Airway epithelial cell (primary cell): ENCODE data around the gene AMELX. TPM values are rescaled to one million over a fixed set of nuclear protein-coding genes. Genes with fewer than 3 reads are reported as not detected.

Experiments
- total RNA-seq: library from RNA; depleted of rRNA; stranded (reverse); fragments of >200 nt; gene quantifications from 2 replicates; pipeline ENCODE4 v1.2.3, GENCODE V29; 2015

Gene AMELX
- not detected in 2 replicates for total RNA-seq

DNA sequence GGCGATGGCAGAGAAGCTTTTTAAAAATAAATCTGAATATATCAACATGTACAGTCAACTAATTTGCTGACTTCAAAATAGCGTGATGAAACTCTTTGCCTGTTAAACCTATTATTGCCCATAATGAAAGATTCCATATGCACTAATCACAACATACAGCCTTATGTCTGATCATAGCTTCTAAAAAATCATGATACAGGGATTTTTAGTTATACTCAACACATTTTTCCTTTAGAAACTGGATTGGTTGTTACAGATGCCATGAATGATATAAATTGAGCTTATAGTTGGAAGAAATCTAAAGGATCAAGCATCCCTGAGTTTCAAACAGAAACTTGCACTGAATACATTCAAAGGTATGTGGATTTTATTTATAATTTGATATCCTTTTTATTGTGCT lies at the start of gene AMELX:
Gene AMELX (plus strand): TSS at position 301 of the 400 bp plus-strand sequence. CDS start 1,376 bp downstream, outside the sequence.

Other genes starting within 250 kb of the AMELX start
- gene HCCS, start 182.1 kb upstream of the AMELX start, total RNA-seq = 12.7 and 17.2 TPM in 2 replicates